GM12865 (cell line): ENCODE results near the gene ARID4B.
A peak's percentile ranks its signal among the peaks of the same experiment; 100 is the strongest.
"Not testable (repeated sequence)": the region's sequence is repeated elsewhere in the genome, so short reads cannot be mapped to it uniquely, and the experiment has no call there.

Experiments used
- DNase-seq: peaks from one replicate; pipeline ENCODE4 v3.0.0; 2010; ENCODE audit warnings: low read depth
- H3K4me3 ChIP-seq: 2 replicates; pipeline ENCODE4 v1.5.1; 2011; ENCODE audit warnings: mild to moderate bottlenecking, low read depth, low read length, control low read depth
- TF ChIP-seq, protein P1 (sequence below): IDR thresholded peaks from 2 replicates; pipeline ENCODE4 v1.5.1; 2011; ENCODE audit warnings: low read length, control low read depth, low read depth, inconsistent platforms; ENCODE audit not compliant: insufficient read depth; ENCODE audit errors: missing control alignments

ARID4B gene

GRCh38 chr1:235161685-235162327 lies 166.2 kb downstream of the ARID4B start:
- no peak for DNase-seq
- peak overlapping the region; percentile 61 for H3K4me3 ChIP-seq
- TF ChIP-seq, protein P1, sequence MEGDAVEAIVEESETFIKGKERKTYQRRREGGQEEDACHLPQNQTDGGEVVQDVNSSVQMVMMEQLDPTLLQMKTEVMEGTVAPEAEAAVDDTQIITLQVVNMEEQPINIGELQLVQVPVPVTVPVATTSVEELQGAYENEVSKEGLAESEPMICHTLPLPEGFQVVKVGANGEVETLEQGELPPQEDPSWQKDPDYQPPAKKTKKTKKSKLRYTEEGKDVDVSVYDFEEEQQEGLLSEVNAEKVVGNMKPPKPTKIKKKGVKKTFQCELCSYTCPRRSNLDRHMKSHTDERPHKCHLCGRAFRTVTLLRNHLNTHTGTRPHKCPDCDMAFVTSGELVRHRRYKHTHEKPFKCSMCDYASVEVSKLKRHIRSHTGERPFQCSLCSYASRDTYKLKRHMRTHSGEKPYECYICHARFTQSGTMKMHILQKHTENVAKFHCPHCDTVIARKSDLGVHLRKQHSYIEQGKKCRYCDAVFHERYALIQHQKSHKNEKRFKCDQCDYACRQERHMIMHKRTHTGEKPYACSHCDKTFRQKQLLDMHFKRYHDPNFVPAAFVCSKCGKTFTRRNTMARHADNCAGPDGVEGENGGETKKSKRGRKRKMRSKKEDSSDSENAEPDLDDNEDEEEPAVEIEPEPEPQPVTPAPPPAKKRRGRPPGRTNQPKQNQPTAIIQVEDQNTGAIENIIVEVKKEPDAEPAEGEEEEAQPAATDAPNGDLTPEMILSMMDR = no peak

DNA sequence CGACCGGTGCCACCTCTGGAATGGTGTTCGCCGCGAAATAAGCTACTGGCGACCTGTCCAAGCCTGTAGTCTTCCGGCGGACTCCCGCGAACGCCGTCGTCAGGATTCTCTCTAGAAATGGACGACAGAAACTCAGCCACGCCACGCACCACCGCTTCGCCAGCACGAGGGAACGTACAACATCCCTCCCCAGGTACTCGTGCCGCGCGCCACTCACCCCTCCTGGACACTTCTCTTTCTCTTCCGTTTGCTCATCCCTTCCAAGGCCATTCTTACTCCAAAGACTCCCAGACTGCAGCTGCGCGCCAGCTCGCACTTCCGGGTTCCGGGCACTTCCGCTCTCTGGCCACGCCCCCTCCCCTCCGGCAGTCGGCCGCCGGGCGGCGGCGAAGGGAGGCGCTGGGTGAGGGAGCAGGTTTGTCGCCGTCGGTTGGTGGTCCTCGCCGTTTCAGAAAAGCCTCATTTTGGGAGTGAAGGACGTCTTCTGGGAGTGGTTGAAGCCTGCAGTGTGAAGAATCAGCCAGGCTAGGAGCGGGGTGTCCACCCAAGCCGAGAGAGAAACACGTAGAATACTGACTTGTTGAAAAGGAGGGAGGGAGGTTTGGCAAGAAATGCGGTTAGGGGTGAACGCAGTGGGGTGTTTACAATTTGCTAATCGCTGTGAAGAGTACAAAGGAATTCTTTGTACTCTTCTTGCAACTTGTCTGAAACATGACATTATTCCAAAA lies 166.9 kb downstream of the ARID4B start, which contains the start of gene RBM34:
RBM34 (minus strand) TSS at position 294 of the 728 bp plus-strand sequence; CDS start at position 270, 24 bp downstream.
- peak within 1 kb of the TSS; percentile 61 for H3K4me3 ChIP-seq
- peak; percentile 93 for DNase-seq
- TF ChIP-seq, protein P1 = no peak

DNA sequence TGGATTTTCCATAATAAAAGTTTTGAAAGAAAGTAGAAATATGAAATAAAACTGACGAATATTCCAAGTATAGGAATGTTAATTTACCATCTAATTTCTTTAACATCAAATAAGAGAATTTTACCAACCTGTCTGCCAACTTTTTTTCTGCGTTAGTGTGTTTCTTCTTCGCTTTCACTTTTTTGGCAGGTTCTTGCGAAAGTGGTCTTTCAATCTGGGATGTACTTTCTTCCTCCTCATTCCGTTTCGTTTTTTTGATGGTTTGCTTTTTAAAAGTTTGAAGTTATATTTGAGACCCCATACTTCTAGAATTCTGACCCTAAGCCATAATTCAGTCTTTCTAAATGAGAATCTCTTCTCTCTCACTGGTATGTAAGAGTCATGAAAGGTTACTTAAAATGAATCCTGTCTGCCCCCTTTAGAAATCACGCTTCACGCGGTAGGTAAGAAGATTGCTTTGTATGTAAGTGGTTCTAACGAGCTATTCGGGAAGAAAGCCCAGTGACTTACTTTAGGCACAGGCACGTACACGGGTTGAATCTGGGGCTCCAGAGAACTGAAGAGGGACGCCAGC lies 167.5 kb downstream of the ARID4B start:
- DNase-seq = peak; percentile 78
- H3K4me3 ChIP-seq = peak overlapping the region; percentile 61
- TF ChIP-seq, protein P1 = no peak

DNA sequence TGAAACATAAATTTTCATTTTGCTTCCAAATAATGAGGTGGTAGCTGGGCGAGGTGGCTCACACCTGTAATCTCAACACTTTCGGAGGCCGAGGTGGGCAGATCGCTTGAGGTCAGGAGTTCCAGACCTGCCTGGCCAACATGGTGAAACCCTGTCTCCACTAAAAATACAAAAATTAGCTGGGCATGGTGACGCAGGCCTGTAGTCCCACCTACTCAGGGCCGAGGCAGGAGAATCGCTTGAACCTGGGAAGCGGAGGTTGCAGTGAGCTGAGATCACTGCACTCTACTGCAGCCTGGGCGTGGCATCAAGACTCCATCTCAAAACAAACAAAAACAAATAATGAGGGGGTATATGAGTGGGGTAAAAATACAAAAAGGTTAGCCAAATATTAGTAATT lies 168.0 kb downstream of the ARID4B start:
- H3K4me3 ChIP-seq = peak overlapping the region; percentile 61
- DNase-seq = not testable (repeated sequence)

DNA sequence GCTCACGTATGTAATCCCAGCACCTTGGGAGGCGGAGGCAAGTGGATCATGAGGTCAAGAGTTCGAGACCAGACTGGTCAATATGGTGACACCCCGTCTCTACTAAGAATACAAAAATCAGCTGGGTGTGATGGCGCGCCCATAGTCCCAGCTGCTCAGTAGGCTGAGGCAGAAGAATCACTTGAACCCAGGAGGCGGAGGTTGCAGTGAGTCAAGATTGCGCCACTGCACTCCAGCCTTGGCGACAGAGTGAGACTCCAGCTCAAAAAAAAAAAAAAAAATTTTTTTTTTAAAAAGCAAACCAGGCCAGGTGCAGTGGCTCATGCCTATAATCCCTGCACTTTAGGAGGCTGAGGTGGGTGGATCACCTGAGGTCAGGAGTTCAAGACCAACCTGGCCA lies 168.7 kb downstream of the ARID4B start:
- not testable (repeated sequence) for DNase-seq, H3K4me3 ChIP-seq

DNA sequence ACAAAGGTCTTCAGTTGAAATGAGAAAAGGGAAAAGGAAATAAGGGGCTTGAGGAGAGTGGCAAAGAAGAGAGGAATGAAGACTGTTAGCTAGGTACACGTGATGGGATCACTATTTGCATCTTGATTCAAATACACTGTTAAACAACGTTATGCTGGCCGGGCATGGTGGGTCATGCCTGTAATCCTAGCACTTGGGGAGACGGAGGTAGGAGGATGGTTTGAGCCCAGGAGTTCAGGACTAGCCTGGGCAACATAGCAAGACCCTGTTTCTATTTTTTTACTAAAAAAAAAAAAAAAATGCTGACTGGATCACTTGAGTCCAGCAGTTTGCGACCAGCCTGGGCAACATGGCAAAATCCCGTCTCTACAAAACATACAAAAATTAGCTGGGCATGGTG lies 169.3 kb downstream of the ARID4B start:
- TF ChIP-seq, protein P1 = no peak
- no peak overlapping the region for H3K4me3 ChIP-seq
- no peak for DNase-seq

DNA sequence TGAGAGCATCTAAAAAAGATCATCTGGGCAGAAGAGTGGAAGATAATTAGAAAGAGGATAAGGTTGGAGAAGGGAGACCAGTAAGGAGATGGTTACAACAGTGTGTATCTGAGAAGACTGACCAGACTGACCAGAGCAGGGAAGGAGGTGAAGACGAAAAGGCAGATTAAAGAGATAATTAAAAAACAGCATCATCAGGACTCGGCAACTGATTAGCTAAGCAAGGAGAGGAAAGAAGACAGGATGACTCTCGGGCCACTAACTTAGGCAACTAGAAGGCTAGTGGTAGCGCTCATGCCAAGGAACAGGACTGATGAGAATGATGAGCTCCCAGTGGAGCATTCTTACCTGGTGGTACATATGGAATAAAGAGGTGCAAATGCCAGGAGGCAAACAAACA lies 170.8 kb downstream of the ARID4B start:
- no peak for DNase-seq
- H3K4me3 ChIP-seq = no peak overlapping the region
- TF ChIP-seq, protein P1 = no peak
